GM12878 (cell line): ENCODE data around the gene FAM111B. TPM values are rescaled to one million over a fixed set of nuclear protein-coding genes. Genes with fewer than 3 reads are reported as not detected.

ENCODE experiments used
- ATAC-seq: fragments of 200-7000 bp; cut with Tn5 transposase; 3 replicates; pipeline ENCODE4 v1.9.1; 2020; ENCODE audit warnings: mild to moderate bottlenecking, moderate library complexity
- BruUV-seq: library from RNA; stranded (reverse); fragments of 400-500 nt; replicated peaks from 2 replicates; lab custom pipeline; 2021; lab: Mats Ljungman, UMichigan
- CTCF ChIA-PET: fragments of 300-600 bp; sonication (Branson Sonifier 250); formaldehyde crosslinking; extraction: SDS; loops from one replicate; lab custom pipeline; 2021; ENCODE audit warnings: inconsistent platforms; lab: Yijun Ruan, JAX
- POLR2A ChIA-PET: fragments of 350-600 bp; formaldehyde crosslinking; extraction: SDS; loops from one replicate; lab custom pipeline; 2021; ENCODE audit warnings: inconsistent platforms; lab: Charles Lee
- RAD21 ChIA-PET: fragments of 300-600 bp; sonication (Branson Sonifier 250); formaldehyde crosslinking; loops from one replicate; lab custom pipeline; 2023; ENCODE audit warnings: antibody characterized with exemption; ENCODE audit not compliant: unreplicated experiment; lab: Charles Lee
- SMC1A ChIA-PET: fragments of 300-600 bp; sonication (Branson Sonifier 250); formaldehyde crosslinking; loops from one replicate; lab custom pipeline; 2023; ENCODE audit not compliant: unreplicated experiment, uncharacterized antibody; lab: Charles Lee
- DNase-seq: peaks from one replicate; pipeline ENCODE4 v3.0.0-alpha.2; 2011; ENCODE audit warnings: low read depth, low spot score
- FAIRE-seq: peaks from 3 replicates; lab custom pipeline; 2011; peaks lifted over from hg19 to GRCh38; lab: Jason Lieb, UNC
- H2AFZ ChIP-seq: 2 replicates; pipeline ENCODE4 v1.6.0; 2011; ENCODE audit warnings: low read depth, low read length, control low read depth; ENCODE audit not compliant: control insufficient read depth
- H3K27ac ChIP-seq: 2 replicates; pipeline ENCODE4 v1.5.1; 2011; ENCODE audit warnings: control low read depth; ENCODE audit not compliant: control insufficient read depth, insufficient read depth
- H3K27me3 ChIP-seq, 2 experiments: replicated peaks in 1 of 2; 2 replicates each; pipeline versions ENCODE4 v1.6.0 to v1.6.1; 2011; ENCODE audit warnings: low read length in 1 of 2; ENCODE audit not compliant: control insufficient read depth in 2 of 2, insufficient read depth in 2 of 2
- H3K36me3 ChIP-seq, 2 experiments: 2 replicates each; pipeline ENCODE4 v1.5.1; 2011; ENCODE audit warnings: low read length in 1 of 2; ENCODE audit not compliant: control insufficient read depth in 2 of 2, insufficient read depth in 2 of 2
- H3K4me1 ChIP-seq: 2 replicates; pipeline ENCODE4 v1.6.1; 2011; ENCODE audit warnings: mild to moderate bottlenecking, low read length, moderate library complexity, mixed read lengths; ENCODE audit not compliant: control insufficient read depth, insufficient read depth
- H3K4me2 ChIP-seq: 2 replicates; pipeline ENCODE4 v1.6.0; 2011; ENCODE audit warnings: control low read depth; ENCODE audit not compliant: control insufficient read depth, insufficient read depth
- H3K4me3 ChIP-seq: fragments of 200-600 bp; sonication (generic); 2 replicates; pipeline ENCODE4 v1.5.1; 2016
- H3K79me2 ChIP-seq: 2 replicates; pipeline ENCODE4 v1.6.0; 2011; ENCODE audit warnings: low read length; ENCODE audit not compliant: control insufficient read depth, insufficient read depth
- H3K9ac ChIP-seq: 2 replicates; pipeline ENCODE4 v1.8.0; 2011; ENCODE audit warnings: low read length, control low read depth, mixed read lengths; ENCODE audit not compliant: control insufficient read depth, insufficient read depth
- H3K9me3 ChIP-seq: replicated peaks from 3 replicates; pipeline ENCODE4 v1.5.1; 2011; ENCODE audit warnings: mild to moderate bottlenecking, low read length; ENCODE audit not compliant: control insufficient read depth, insufficient read depth
- H4K20me1 ChIP-seq: 2 replicates; pipeline ENCODE4 v1.6.0; 2011; ENCODE audit not compliant: control insufficient read depth, insufficient read depth
- ASH2L ChIP-seq: fragments of 300-600, 200-600 bp; sonication (generic); IDR thresholded peaks from 2 replicates; pipeline ENCODE4 v1.6.1; 2017; ENCODE audit warnings: low read depth, mild to moderate bottlenecking, borderline replicate concordance
- ATF7 ChIP-seq: fragments of 450-650 bp; IDR thresholded peaks from 2 replicates; pipeline ENCODE4 v1.6.1; 2016; ENCODE audit warnings: low read depth, mild to moderate bottlenecking
- BCLAF1 ChIP-seq: fragments of 450-650 bp; IDR thresholded peaks from 2 replicates; pipeline ENCODE4 v1.6.1; 2017; ENCODE audit warnings: antibody characterized with exemption, mild to moderate bottlenecking, moderate library complexity
- EP300 ChIP-seq, 2 experiments: fragments of 150-350 bp in 1 of 2; IDR thresholded peaks; 2 replicates each; pipeline ENCODE4 v1.6.1; 2011 to 2012; ENCODE audit warnings: low read depth in 2 of 2, low read length in 2 of 2, borderline replicate concordance in 1 of 2, improper control_type of control experiment in 1 of 2, inconsistent platforms in 1 of 2; ENCODE audit not compliant: control insufficient read depth in 1 of 2
- IRF4 ChIP-seq: IDR thresholded peaks from 2 replicates; pipeline ENCODE4 v1.6.1; 2011; ENCODE audit warnings: low read depth, low read length
- MTA2 ChIP-seq: fragments of 450-650 bp; IDR thresholded peaks from 2 replicates; pipeline ENCODE4 v1.6.1; 2016; ENCODE audit warnings: low read depth, mild to moderate bottlenecking, moderate library complexity
- NR2C1 ChIP-seq: fragments of 450-650 bp; IDR thresholded peaks from 2 replicates; pipeline ENCODE4 v1.6.1; 2017; ENCODE audit warnings: antibody characterized with exemption, mild to moderate bottlenecking, moderate library complexity
- NR2F1 ChIP-seq: fragments of 450-650 bp; conservative IDR thresholded peaks from 2 replicates; pipeline ENCODE4 v1.6.1; 2017; ENCODE audit warnings: mild to moderate bottlenecking
- REST ChIP-seq: IDR thresholded peaks from 2 replicates; pipeline ENCODE4 v1.6.1; 2012; ENCODE audit warnings: mild to moderate bottlenecking, low read depth, low read length
- SMC3 ChIP-seq: IDR thresholded peaks from 2 replicates; pipeline ENCODE4 v1.6.1; 2011; ENCODE audit warnings: low read length, improper control_type of control experiment, borderline replicate concordance
- SPI1 ChIP-seq: IDR thresholded peaks from 2 replicates; pipeline ENCODE4 v1.6.1; 2011; ENCODE audit warnings: low read depth, mild to moderate bottlenecking, low read length, moderate library complexity, borderline replicate concordance; ENCODE audit not compliant: insufficient read depth
- WGBS: methylation state at CpG from one replicate; pipeline ENCODE4 v1.1.6; 2016; ENCODE audit warnings: low lambda C conversion rate; ENCODE audit not compliant: insufficient replicate concordance, insufficient coverage; ENCODE audit errors: missing lambda C conversion rate; 5-methylcytosine and 5-hydroxymethylcytosine counted together
- in situ Hi-C: fragments of 300-500 bp; cut with MboI; formaldehyde crosslinking; loops from 9 replicates; pipeline ENCODE4 v1.14.3; 2018; ENCODE audit warnings: mixed read lengths
- intact Hi-C: fragments of 100-400 bp; cut with micrococcal nuclease; formaldehyde crosslinking; loops from one replicate; pipeline ENCODE4 v1.14.2; 2022; ENCODE audit not compliant: unreplicated experiment
- polyA plus RNA-seq, 11 experiments: library from polyadenylated mRNA; depleted of rRNA in 4 of 11; unstranded in 6 of 11; stranded (reverse) in 5 of 11; fragments of >200 nt; fragmentation: Nextera tagmentation in 4 of 11; fragmentation: Illumina TruSeq in 1 of 11; extraction: Ambion mirVana in 4 of 11; extraction: Trizol in 1 of 11; gene quantifications; 1 replicate in 1 of 11; 2 replicates in 10 of 11; pipeline versions ENCODE4 v1.2.1 to v1.2.3, GENCODE V29; 2011 to 2016; ENCODE audit warnings: inconsistent platforms in 2 of 11, missing spikeins in 2 of 11, low read depth in 1 of 11
- total RNA-seq, 4 experiments: library from RNA; depleted of rRNA in 3 of 4; stranded (reverse); fragments of >200 nt in 3 of 4; fragmentation: Illumina TruSeq in 1 of 4; extraction: Trizol in 1 of 4; gene quantifications; 2 replicates each; pipeline versions ENCODE4 v1.2.1 to v1.2.3, GENCODE V29; 2013 to 2021
- TF ChIP-seq, protein P1 (sequence below): fragments of 450-650 bp; IDR thresholded peaks from 2 replicates; pipeline ENCODE4 v1.6.1; 2016; ENCODE audit warnings: mild to moderate bottlenecking

The FAM111B gene
- total and polyA plus RNA-seq, 10 of the 15 experiments (the other 5 are each of a cell fraction or from before 2014, with no cell fraction given) = 35.9 to 97.2 (median 62.1) TPM

DNA sequence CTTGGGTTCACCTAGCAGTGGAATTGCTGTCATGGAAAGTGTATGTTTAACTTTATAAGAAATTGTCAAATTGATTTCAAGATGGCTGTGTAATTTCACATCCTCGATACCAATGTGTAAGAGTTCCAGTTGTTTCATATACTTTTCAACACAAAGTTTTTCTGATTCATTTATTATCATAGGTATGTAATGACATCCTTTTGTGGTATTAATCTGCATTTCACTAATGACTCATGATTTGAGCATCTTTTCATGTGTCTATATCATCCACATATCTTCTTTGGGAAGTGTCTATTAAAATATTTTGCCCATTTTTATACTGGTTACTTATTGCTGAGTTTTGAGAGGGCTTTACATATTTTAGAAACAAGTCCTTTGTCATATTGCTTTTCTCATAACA lies 38.0 kb upstream of the FAM111B start (continued):
- TF ChIP-seq REST = no peak
- TF ChIP-seq MTA2 = no peak
- no peak for TF ChIP-seq EP300 (IDR thresholded peaks at IDR 0.05; ENCODE audit: borderline replicate concordance in 1 of 2, control insufficient read depth in 1 of 2, low read depth in 2 of 2, low read length in 2 of 2)

DNA sequence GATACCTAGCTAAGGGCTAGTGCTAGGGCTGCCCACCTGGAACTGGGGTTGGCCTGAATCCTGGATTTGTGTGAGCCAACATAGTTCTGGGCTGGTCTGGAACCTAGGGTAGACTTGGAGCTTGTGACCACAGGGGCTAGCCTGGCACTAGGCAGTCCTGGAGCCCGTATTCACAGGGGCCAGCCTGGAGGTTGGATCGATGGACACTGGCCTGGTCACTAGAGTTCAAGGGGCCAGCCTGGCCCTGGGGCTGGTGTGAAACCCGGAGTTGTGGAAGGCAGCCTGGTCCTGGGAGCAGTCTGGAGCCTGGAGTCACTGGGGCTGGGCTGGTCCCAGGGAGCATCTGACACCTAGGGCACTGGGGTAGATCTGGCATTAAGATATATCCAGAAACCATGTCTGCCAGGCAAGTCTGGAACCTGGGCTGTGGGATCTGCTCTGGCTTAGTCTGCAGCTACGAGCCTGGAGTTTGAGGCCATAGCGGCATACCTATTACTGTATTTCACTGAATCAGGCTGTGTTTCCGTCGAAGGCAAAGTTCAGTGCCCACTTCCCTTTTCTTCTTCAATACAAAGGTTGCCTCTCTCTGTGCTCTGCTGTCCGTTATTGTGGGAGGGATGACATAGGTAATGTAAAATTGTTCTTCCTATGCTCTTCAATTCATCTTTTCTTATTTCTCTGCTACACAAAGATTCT lies 30.0 kb upstream of the FAM111B start:
- DNase-seq (no peak), ATAC-seq (peak; percentile 97), FAIRE-seq (no peak)
- Histone ChIP-seq H3K27ac (no peak overlapping the region), H4K20me1 (no peaks in the 10 kb centered on the region), H3K9me3 (no peaks in the 10 kb centered on the region; the same call in 2 of the 3 replicates), H3K4me1 (peaks cover 27% of the 10 kb centered on the region), H3K4me2 (peak overlapping the region; percentile 61), H3K27me3 (no peaks in the 10 kb centered on the region), H3K9ac (no peak overlapping the region), H3K4me3 (no peak overlapping the region), H2AFZ (peak overlapping the region; percentile 37; the same call in 1 of the 2 replicates), H3K79me2 (no peaks in the 10 kb centered on the region), H3K36me3 (no peaks in the 10 kb centered on the region)
- ChIA-PET CTCF (interaction anchor here (0.5 to 3.6 kb wide), 8 partner anchors 16 to 404 kb away, joined by 3 to 15 read pairs (median 3); no protein-coding TSS in a partner anchor), RAD21 (interaction anchor here (1.5 to 2.0 kb wide), 2 partner anchors 19 to 59 kb away, joined by 4 to 6 read pairs; no protein-coding TSS in a partner anchor), POLR2A (interaction anchor here (0.5 kb wide), 1 partner anchor 30 kb away, joined by 4 read pairs; the partner anchor contains the start of gene FAM111B), SMC1A (interaction anchor here (0.6 to 2.0 kb wide), 3 partner anchors 10 to 81 kb away, joined by 3 to 6 read pairs (median 5); no protein-coding TSS in a partner anchor)
- WGBS = 41% methylated on average over 8 of the region's 8 CpGs
- in situ Hi-C loops (no loop called here), intact Hi-C loops (no loop called here)
- BruUV-seq = no TSS peak
- TF ChIP-seq, protein P1, sequence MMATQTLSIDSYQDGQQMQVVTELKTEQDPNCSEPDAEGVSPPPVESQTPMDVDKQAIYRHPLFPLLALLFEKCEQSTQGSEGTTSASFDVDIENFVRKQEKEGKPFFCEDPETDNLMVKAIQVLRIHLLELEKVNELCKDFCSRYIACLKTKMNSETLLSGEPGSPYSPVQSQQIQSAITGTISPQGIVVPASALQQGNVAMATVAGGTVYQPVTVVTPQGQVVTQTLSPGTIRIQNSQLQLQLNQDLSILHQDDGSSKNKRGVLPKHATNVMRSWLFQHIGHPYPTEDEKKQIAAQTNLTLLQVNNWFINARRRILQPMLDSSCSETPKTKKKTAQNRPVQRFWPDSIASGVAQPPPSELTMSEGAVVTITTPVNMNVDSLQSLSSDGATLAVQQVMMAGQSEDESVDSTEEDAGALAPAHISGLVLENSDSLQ = peak; percentile 16; the same call in 1 of the 2 replicates
- TF ChIP-seq ATF7 = no peak; the same call in 1 of the 2 replicates
- TF ChIP-seq SMC3 = no peak
- TF ChIP-seq IRF4 = peak; percentile 41; the same call in 1 of the 2 replicates
- TF ChIP-seq ASH2L = no peak
- peak; percentile 33; the same call in 1 of the 2 replicates for TF ChIP-seq NR2F1
- TF ChIP-seq SPI1 = peak; percentile 96
- no peak for TF ChIP-seq NR2C1
- TF ChIP-seq MTA2 = 0 out of 2 replicates have a peak, but pooled peaks have one; percentile 15
- TF ChIP-seq BCLAF1 = no peak
